ENCODE results near the gene RTTN.

The RTTN gene

GRCh38 chr18:70127359-70127758 lies 78.1 kb downstream of the RTTN start:
- peaks cover 41% of the 10 kb centered on the region for H3K36me3 ChIP-seq (ENCODE audit: insufficient read depth, low read length)

GRCh38 chr18:70126832-70127231 lies 78.7 kb downstream of the RTTN start:
- TF ChIP-seq EZH2phosphoT487 (IDR thresholded peaks at IDR 0.05; ENCODE audit: borderline replicate concordance), result no peak
- TF ChIP-seq CTCF (conservative IDR thresholded peaks at IDR 0.05; ENCODE audit: low read length), result no peak
- Histone ChIP-seq H3K4me1 (ENCODE audit: insufficient read depth, low read length, poor library complexity, severe bottlenecking) (no peaks in the 10 kb centered on the region), H4K20me1 (ENCODE audit: insufficient read depth, low read length, poor library complexity, severe bottlenecking) (no peaks in the 10 kb centered on the region), H3K4me3 (ENCODE audit: low read length, poor library complexity, severe bottlenecking) (no peak overlapping the region), H3K36me3 (ENCODE audit: insufficient read depth, low read length) (peaks cover 41% of the 10 kb centered on the region), H3K9me3 (ENCODE audit: insufficient read depth, low read depth, low read length) (no peaks in the 10 kb centered on the region), H3F3A (ENCODE audit: low read depth) (no peaks in the 10 kb centered on the region), H3K9me2 (replicated peaks; ENCODE audit: low read depth, low read length) (no peaks in the 10 kb centered on the region), H3K27me3 (ENCODE audit: insufficient read depth, low read length, poor library complexity, severe bottlenecking) (no peaks in the 10 kb centered on the region), H3K4me2 (ENCODE audit: low read depth, low read length, poor library complexity, severe bottlenecking) (no peak overlapping the region), H3K9ac (ENCODE audit: low read depth, low read length, poor library complexity, severe bottlenecking) (no peak overlapping the region), H2AFZ (ENCODE audit: low read length) (no peak overlapping the region), H3K79me2 (ENCODE audit: insufficient read depth, low read length) (no peaks in the 10 kb centered on the region)

More at GRCh38 chr18:70127359-70127758, 78.1 kb downstream of the RTTN start:
- Histone ChIP-seq H2AFZ (ENCODE audit: low read length) (no peak overlapping the region), H3K4me1 (ENCODE audit: insufficient read depth, low read length, poor library complexity, severe bottlenecking) (no peaks in the 10 kb centered on the region), H3K9me3 (ENCODE audit: insufficient read depth, low read depth, low read length) (no peaks in the 10 kb centered on the region), H3K9me2 (replicated peaks; ENCODE audit: low read depth, low read length) (no peaks in the 10 kb centered on the region), H3F3A (ENCODE audit: low read depth) (no peaks in the 10 kb centered on the region), H3K79me2 (ENCODE audit: insufficient read depth, low read length) (no peaks in the 10 kb centered on the region), H3K27me3 (ENCODE audit: insufficient read depth, low read length, poor library complexity, severe bottlenecking) (no peaks in the 10 kb centered on the region), H3K4me3 (ENCODE audit: low read length, poor library complexity, severe bottlenecking) (no peak overlapping the region), H3K4me2 (ENCODE audit: low read depth, low read length, poor library complexity, severe bottlenecking) (no peak overlapping the region), H4K20me1 (ENCODE audit: insufficient read depth, low read length, poor library complexity, severe bottlenecking) (no peaks in the 10 kb centered on the region), H3K9ac (ENCODE audit: low read depth, low read length, poor library complexity, severe bottlenecking) (no peak overlapping the region)
- TF ChIP-seq EZH2phosphoT487 (IDR thresholded peaks at IDR 0.05; ENCODE audit: borderline replicate concordance) (no peak), CTCF (conservative IDR thresholded peaks at IDR 0.05; ENCODE audit: low read length) (no peak)

- Histone ChIP-seq H3K9ac (ENCODE audit: low read depth, low read length, poor library complexity, severe bottlenecking) (no peak overlapping the region), H3K4me2 (ENCODE audit: low read depth, low read length, poor library complexity, severe bottlenecking) (no peak overlapping the region), H3K4me3 (ENCODE audit: low read length, poor library complexity, severe bottlenecking) (no peak overlapping the region), H3K27me3 (ENCODE audit: insufficient read depth, low read length, poor library complexity, severe bottlenecking) (no peaks in the 10 kb centered on the region), H3K36me3 (ENCODE audit: insufficient read depth, low read length) (peaks cover 36% of the 10 kb centered on the region), H3K79me2 (ENCODE audit: insufficient read depth, low read length) (no peaks in the 10 kb centered on the region), H3K4me1 (ENCODE audit: insufficient read depth, low read length, poor library complexity, severe bottlenecking) (no peaks in the 10 kb centered on the region), H3K9me3 (ENCODE audit: insufficient read depth, low read depth, low read length) (no peaks in the 10 kb centered on the region), H4K20me1 (ENCODE audit: insufficient read depth, low read length, poor library complexity, severe bottlenecking) (no peaks in the 10 kb centered on the region), H3F3A (ENCODE audit: low read depth) (no peaks in the 10 kb centered on the region), H3K9me2 (replicated peaks; ENCODE audit: low read depth, low read length) (no peaks in the 10 kb centered on the region), H2AFZ (ENCODE audit: low read length) (no peak overlapping the region)
- no peak for TF ChIP-seq CTCF (conservative IDR thresholded peaks at IDR 0.05; ENCODE audit: low read length)
- TF ChIP-seq EZH2phosphoT487 (IDR thresholded peaks at IDR 0.05; ENCODE audit: borderline replicate concordance), result no peak
Measured at GRCh38 chr18:70124139-70124538, 81.3 kb downstream of the RTTN start.
